ENCODE measurements around the gene INHA. TPM values are rescaled to one million over a fixed set of nuclear protein-coding genes. Genes with fewer than 3 reads are reported as not detected.

The INHA gene
- total and polyA plus RNA-seq, 3 donors from 2014 or later: 265 to 371 (median 325) TPM

DNA sequence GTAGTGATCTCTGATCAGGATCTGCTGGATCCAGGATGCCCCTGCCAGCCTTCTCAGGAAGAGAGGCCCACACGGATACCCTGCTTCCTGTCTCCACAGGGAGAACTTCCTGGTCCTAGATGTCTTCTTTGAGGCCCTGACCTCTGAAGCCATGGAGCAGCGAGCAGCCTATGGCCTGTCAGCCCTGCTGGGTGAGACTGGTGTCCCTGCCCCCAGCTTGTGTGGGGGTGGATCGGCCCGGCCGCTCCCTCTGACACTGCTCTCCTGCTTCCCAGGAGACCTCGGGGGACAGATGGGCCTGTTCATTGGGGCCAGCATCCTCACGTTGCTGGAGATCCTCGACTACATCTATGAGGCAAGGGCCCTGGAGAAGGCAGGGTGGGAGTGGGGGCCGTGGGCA lies 35.1 kb upstream of the INHA start:
- Histone ChIP-seq H3K27ac (no peak overlapping the region), H3K4me3 (no peak overlapping the region), H3K36me3 (ENCODE audit: low read depth, missing control alignments) (no peaks in the 10 kb centered on the region), H3K4me1 (peaks cover 16% of the 10 kb centered on the region), H3K27me3 (no peaks in the 10 kb centered on the region), H3K9me3 (no peaks in the 10 kb centered on the region)
- DNase-seq: no peak
- intact Hi-C loops (cut with DNase I; ENCODE audit: low total_unique reads): no loop called here
- 40 to 58% methylated on average over 1 to 9 of the region's 9 CpGs for WGBS, 2 donors
- no peak for TF ChIP-seq POLR2A (IDR thresholded peaks at IDR 0.05)
- TF ChIP-seq, protein P1, sequence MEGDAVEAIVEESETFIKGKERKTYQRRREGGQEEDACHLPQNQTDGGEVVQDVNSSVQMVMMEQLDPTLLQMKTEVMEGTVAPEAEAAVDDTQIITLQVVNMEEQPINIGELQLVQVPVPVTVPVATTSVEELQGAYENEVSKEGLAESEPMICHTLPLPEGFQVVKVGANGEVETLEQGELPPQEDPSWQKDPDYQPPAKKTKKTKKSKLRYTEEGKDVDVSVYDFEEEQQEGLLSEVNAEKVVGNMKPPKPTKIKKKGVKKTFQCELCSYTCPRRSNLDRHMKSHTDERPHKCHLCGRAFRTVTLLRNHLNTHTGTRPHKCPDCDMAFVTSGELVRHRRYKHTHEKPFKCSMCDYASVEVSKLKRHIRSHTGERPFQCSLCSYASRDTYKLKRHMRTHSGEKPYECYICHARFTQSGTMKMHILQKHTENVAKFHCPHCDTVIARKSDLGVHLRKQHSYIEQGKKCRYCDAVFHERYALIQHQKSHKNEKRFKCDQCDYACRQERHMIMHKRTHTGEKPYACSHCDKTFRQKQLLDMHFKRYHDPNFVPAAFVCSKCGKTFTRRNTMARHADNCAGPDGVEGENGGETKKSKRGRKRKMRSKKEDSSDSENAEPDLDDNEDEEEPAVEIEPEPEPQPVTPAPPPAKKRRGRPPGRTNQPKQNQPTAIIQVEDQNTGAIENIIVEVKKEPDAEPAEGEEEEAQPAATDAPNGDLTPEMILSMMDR (IDR thresholded peaks at IDR 0.05): no peak

DNA sequence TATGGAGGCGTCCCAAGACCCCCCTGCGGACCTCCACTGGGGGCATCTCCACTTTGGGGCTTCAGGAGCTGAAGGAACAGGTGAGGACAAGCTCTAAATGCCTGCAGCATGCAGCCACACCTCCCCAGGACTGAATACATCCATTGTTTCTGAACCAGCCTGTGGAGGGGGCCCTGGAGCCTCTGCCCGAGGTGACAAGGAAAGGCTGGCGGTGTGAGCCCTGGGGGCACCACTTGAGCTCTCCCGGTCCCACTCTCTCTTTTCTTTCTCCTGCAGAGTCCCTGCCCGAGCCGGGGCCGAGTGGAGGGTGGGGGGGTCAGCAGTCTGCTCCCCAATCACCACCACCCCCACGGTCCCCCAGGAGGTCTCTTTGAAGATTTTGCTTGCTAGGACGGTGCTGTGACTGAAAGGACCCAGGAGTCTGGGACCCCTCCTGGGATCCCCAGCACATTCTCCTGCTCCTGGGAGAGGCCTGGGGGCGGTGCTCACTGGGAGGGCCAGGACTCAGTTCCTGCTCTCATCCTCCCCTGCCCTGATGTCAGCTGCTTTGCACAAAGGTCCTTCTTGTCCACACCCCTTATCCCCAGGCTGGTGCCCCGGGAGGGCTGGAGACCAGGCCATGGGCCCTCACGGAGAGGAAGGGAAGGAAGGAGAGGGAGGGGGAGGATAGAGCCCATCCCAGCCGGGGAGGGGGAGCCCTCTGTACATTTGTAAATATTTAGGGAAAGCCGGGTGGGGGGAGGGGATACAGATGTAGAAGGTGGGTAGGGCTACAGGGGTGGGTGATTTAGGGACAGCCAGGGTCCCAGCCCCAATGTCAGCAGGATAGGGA lies 34.2 kb upstream of the INHA start:
- Histone ChIP-seq H3K4me1 (peaks cover 25% of the 10 kb centered on the region), H3K9me3 (no peaks in the 10 kb centered on the region), H3K36me3 (ENCODE audit: low read depth, missing control alignments) (no peaks in the 10 kb centered on the region), H3K27ac (no peak overlapping the region), H3K4me3 (no peak overlapping the region), H3K27me3 (no peaks in the 10 kb centered on the region)
- WGBS, 2 donors: 49 to 53% methylated on average over 13 to 15 of the region's 15 CpGs
- intact Hi-C loops (cut with DNase I; ENCODE audit: low total_unique reads): no loop called here
- TF ChIP-seq POLR2A (IDR thresholded peaks at IDR 0.05): no peak
- TF ChIP-seq, protein P1 (IDR thresholded peaks at IDR 0.05): no peak
- DNase-seq: peak; percentile 54

DNA sequence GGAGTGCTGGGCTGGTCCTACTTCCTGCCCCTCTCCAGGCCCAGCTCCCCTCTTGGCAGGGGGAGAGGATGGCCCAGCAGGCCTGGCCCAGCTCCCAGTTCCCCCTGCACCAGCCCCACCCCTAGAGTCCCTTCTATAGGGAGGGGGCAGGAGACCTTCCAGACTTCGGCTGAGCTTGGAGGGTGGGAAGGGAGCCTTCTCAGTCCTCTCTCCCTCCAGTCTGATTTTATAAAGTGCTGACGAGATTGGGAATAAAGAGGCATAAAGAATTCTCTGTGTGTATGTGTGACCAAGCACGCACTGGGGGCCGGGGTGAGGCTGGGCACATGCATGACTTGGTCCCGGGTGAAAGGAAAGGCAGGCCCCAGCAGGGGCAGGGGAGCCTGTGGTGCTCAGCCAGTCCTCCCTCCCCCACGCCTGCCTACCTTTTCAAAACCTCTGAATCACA lies 33.6 kb upstream of the INHA start:
- Histone ChIP-seq H3K27me3 (no peaks in the 10 kb centered on the region), H3K9me3 (no peaks in the 10 kb centered on the region), H3K4me1 (peaks cover 25% of the 10 kb centered on the region), H3K4me3 (no peak overlapping the region), H3K27ac (no peak overlapping the region), H3K36me3 (ENCODE audit: low read depth, missing control alignments) (no peaks in the 10 kb centered on the region)
- TF ChIP-seq, protein P1 (IDR thresholded peaks at IDR 0.05): no peak
- no peak for TF ChIP-seq POLR2A (IDR thresholded peaks at IDR 0.05)
- DNase-seq: no peak
- WGBS, 2 donors: 57 to 76% methylated on average over 6 of the region's 6 CpGs
- intact Hi-C loops (cut with DNase I; ENCODE audit: low total_unique reads): no loop called here

DNA sequence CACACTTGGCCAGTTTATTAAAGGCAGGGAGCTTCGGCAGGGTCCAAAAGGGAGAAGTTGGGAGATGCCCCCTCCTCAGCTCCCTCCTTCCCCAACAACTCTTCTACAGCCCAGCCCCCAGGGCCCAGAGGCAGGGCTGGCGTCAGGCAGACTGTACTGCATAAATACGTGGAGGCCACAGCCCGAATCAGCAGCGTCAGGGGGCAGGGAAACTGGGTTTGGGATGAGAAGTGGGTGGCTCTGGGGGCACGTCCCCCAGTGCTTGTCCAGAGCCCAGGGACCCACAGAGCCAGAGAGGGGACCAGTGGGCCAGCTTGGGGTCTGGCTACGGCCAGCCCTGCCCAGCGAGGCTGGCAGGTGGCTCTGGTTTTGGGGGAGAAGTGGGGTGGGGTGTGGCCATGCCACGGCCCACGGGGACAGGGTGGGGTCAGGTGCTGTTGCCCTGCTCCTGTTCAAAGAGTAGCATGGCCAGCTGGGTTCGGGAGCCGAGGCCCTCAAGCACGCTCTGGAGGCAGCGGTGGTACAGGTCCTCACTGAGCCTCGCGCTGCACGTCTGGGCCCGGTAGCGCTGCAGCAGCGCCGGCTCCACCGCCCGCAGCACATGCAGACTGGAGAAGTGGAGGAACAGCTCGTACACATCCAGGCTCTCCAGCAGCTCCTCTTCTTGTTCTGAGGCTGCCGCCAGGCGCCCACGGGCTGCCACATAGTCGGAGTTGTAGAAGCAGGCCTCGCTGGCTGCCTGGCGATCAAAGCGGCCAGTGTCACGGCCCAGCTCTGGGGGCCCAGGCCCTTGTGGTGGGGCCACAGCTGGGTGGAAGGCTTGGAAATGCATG lies 32.9 kb upstream of the INHA start:
- Histone ChIP-seq H3K27ac (no peak overlapping the region), H3K9me3 (no peaks in the 10 kb centered on the region), H3K4me3 (no peak overlapping the region), H3K27me3 (no peaks in the 10 kb centered on the region), H3K4me1 (peaks cover 27% of the 10 kb centered on the region), H3K36me3 (ENCODE audit: low read depth, missing control alignments) (no peaks in the 10 kb centered on the region)
- intact Hi-C loops (cut with DNase I; ENCODE audit: low total_unique reads): no loop called here
- 88 to 98% methylated on average over 8 to 31 of the region's 32 CpGs for WGBS, 2 donors
- DNase-seq: no peak
- no peak for TF ChIP-seq POLR2A (IDR thresholded peaks at IDR 0.05)
- TF ChIP-seq, protein P1 (IDR thresholded peaks at IDR 0.05): no peak
